DMS 273 (cell line): Measurements from ENCODE around the gene CEP78.

Experiments
- DNase-seq: peaks from one replicate; lab custom pipeline; 2025; ENCODE audit not compliant: unreplicated experiment; lab: John Stamatoyannopoulos, UW

CEP78 gene

GRCh38 chr9:78306222-78307076 is 70.6 kb downstream of the CEP78 start:
- DNase-seq = no peak

GRCh38 chr9:78307360-78307759 is 71.5 kb downstream of the CEP78 start:
- no peak for DNase-seq

- DNase-seq = no peak
Measured at GRCh38 chr9:78309066-78309465, 73.2 kb downstream of the CEP78 start.

GRCh38 chr9:78311075-78311474 is 75.2 kb downstream of the CEP78 start:
- no peak for DNase-seq

GRCh38 chr9:78311886-78312524 is 76.1 kb downstream of the CEP78 start:
- no peak for DNase-seq

- DNase-seq = no peak
Measured at GRCh38 chr9:78314550-78314949, 78.7 kb downstream of the CEP78 start.

GRCh38 chr9:78314953-78315870 is 79.3 kb downstream of the CEP78 start:
- DNase-seq = peak; percentile 47

GRCh38 chr9:78316166-78316892 is 80.5 kb downstream of the CEP78 start:
- DNase-seq = peak; percentile 61

GRCh38 chr9:78319197-78320029 is 83.5 kb downstream of the CEP78 start:
- no peak for DNase-seq

GRCh38 chr9:78320030-78320693 is 84.3 kb downstream of the CEP78 start:
- no peak for DNase-seq

- no peak for DNase-seq
Measured at GRCh38 chr9:78320875-78321496, 85.1 kb downstream of the CEP78 start.

- DNase-seq = no peak
Measured at GRCh38 chr9:78321505-78321904, 85.6 kb downstream of the CEP78 start.

GRCh38 chr9:78324068-78324650 is 88.3 kb downstream of the CEP78 start:
- no peak for DNase-seq

- no peak for DNase-seq
Measured at GRCh38 chr9:78324682-78325081, 88.8 kb downstream of the CEP78 start.

GRCh38 chr9:78325343-78325742 is 89.5 kb downstream of the CEP78 start:
- DNase-seq = peak; percentile 88

GRCh38 chr9:78325846-78326360 is 90.0 kb downstream of the CEP78 start:
- DNase-seq = no peak

- peak; percentile 62 for DNase-seq
Measured at GRCh38 chr9:78326564-78326963, 90.7 kb downstream of the CEP78 start.
